Sigmoid colon (tissue), 7 donors: ENCODE results near the gene VBP1. TPM values are rescaled to one million over a fixed set of nuclear protein-coding genes. Genes with fewer than 3 reads are reported as not detected.

Experiments used
- DNase-seq: peaks from one replicate; pipeline ENCODE4 v3.0.0-alpha.2; 2019
- H3K27ac ChIP-seq, 4 donors: fragments of 200-600 bp; sonication (generic); one replicate each; pipeline ENCODE4 v1.5.1; 2016 to 2019; ENCODE audit warnings: mild to moderate bottlenecking in 1 of 4
- H3K27me3 ChIP-seq, 3 donors: fragments of 200-600 bp; sonication (generic); one replicate each; pipeline ENCODE4 v1.5.1; 2019; ENCODE audit warnings: mild to moderate bottlenecking in 1 of 3
- H3K36me3 ChIP-seq, 4 donors: fragments of 200-600 bp; sonication (generic); one replicate each; pipeline ENCODE4 v1.5.1; 2016 to 2019
- H3K4me1 ChIP-seq, 4 donors: fragments of 200-600 bp; sonication (generic); one replicate each; pipeline ENCODE4 v1.5.1; 2017 to 2019
- H3K4me3 ChIP-seq, 4 donors: fragments of 200-600 bp; sonication (generic); one replicate each; pipeline ENCODE4 v1.5.1; 2017 to 2019; ENCODE audit warnings: mild to moderate bottlenecking in 2 of 4, moderate library complexity in 1 of 4
- H3K9me3 ChIP-seq, 4 donors: fragments of 200-600 bp in 3 of 4; sonication (generic) in 3 of 4; one replicate each; pipeline versions ENCODE4 v1.5.1 to v1.6.1; 2013 to 2019
- CTCF ChIP-seq, 4 experiments: fragments of 450-650 bp in 3 of 4; fragments of 200-600 bp in 1 of 4; IDR thresholded peaks; one replicate each; pipeline ENCODE4 v1.5.1; 2016 to 2019; ENCODE audit warnings: antibody characterized with exemption in 4 of 4, mild to moderate bottlenecking in 3 of 4, moderate library complexity in 2 of 4
- EP300 ChIP-seq, 4 donors: sonication (generic); formaldehyde crosslinking; IDR thresholded peaks; one replicate each; pipeline ENCODE4 v1.6.1; 2017; ENCODE audit warnings: antibody characterized with exemption in 4 of 4
- POLR2A ChIP-seq, 2 donors: fragments of 450-650 bp; IDR thresholded peaks; one replicate each; pipeline ENCODE4 v1.6.1; 2016; ENCODE audit warnings: antibody characterized with exemption in 2 of 2, mild to moderate bottlenecking in 2 of 2, moderate library complexity in 2 of 2
- POLR2AphosphoS5 ChIP-seq, 4 donors: sonication (generic); formaldehyde crosslinking; IDR thresholded peaks; one replicate each; pipeline ENCODE4 v1.6.1; 2017; ENCODE audit warnings: antibody characterized with exemption in 4 of 4
- WGBS, 2 donors: extraction: QIAGEN DNeasy Blood & Tissue Kit; methylation state at CpG; one replicate each; pipeline ENCODE4 v1.1.7; 2013; 5-methylcytosine and 5-hydroxymethylcytosine counted together
- intact Hi-C: fragments of 100-400 bp; cut with DNase I; formaldehyde crosslinking; loops from one replicate; pipeline ENCODE4 v1.15.1; 2023
- polyA plus RNA-seq, 3 donors: library from polyadenylated mRNA; stranded (reverse); fragments of 200-250 nt; gene quantifications; one replicate each; pipeline ENCODE4 v1.2.3, GENCODE V29; 2013
- total RNA-seq, 4 donors: library from RNA; depleted of rRNA; stranded (reverse); fragments of >200 nt; gene quantifications; one replicate each; pipeline ENCODE4 v1.1.0, GENCODE V29; 2016
- donor health status: healthy with polysubstance abuse.
- donor health status: Bipolar disorder and iron deficiency.
- donor health status: healthy.

VBP1 gene
- 10 to 100 TPM; 28.8 to 55.6 (median 49.2) TPM for total RNA-seq
- 10 to 100 TPM; 35.0 to 60.1 (median 38.4) TPM for polyA plus RNA-seq

GRCh38 chrX:155216179-155216939 lies at the start of gene VBP1:
TSS of gene VBP1 (plus strand) at chrX:155216460. CDS start at chrX:155216483, 23 bp downstream.
- H3K36me3 ChIP-seq = peaks cover 0 to 5% (median 0%) of the 10 kb centered on the region in 4 donors
- WGBS, 2 donors = 0% methylated on average over 53 of the region's 53 CpGs
- H3K27ac ChIP-seq = peak within 1 kb of the TSS; percentile 89 to 93 (median 90)
- no peaks in the 10 kb centered on the region for H3K27me3 ChIP-seq
- peak; percentile 97 for DNase-seq
- intact Hi-C loops = loop anchor here (10.0 kb wide), 3 partner anchors 142 to 398 kb away; partner anchors contain the start of genes BRCC3, CMC4, MTCP1 and SPRY3
- peak within 1 kb of the TSS; percentile 56 to 75 (median 72) for H3K4me3 ChIP-seq
- no peaks in the 10 kb centered on the region for H3K9me3 ChIP-seq
- TF ChIP-seq POLR2A (IDR thresholded peaks at IDR 0.05) = no peak
- no peak for TF ChIP-seq EP300 (IDR thresholded peaks at IDR 0.05)
- peak; percentile 45 to 61 (median 52) for TF ChIP-seq POLR2AphosphoS5 (IDR thresholded peaks at IDR 0.05)
- peak; percentile 26 to 58 (median 30) for TF ChIP-seq CTCF (IDR thresholded peaks at IDR 0.05)
- peaks cover 0 to 19% (median 8%) of the 10 kb centered on the region in 4 donors for H3K4me1 ChIP-seq

GRCh38 chrX:155169881-155170280 lies 46.4 kb upstream of the VBP1 start:
- Histone ChIP-seq H3K4me1 (no peaks in the 10 kb centered on the region), H3K36me3 (no peaks in the 10 kb centered on the region), H3K4me3 (no peak overlapping the region), H3K9me3 (no peaks in the 10 kb centered on the region), H3K27me3 (no peaks in the 10 kb centered on the region), H3K27ac (no peak overlapping the region)
- TF ChIP-seq POLR2AphosphoS5 (IDR thresholded peaks at IDR 0.05) = no peak
- TF ChIP-seq POLR2A (IDR thresholded peaks at IDR 0.05) = no peak
- TF ChIP-seq CTCF (IDR thresholded peaks at IDR 0.05) = no peak
- TF ChIP-seq EP300 (IDR thresholded peaks at IDR 0.05) = no peak
- 17 to 40% methylated on average over 2 of the region's 2 CpGs for WGBS, 2 donors
- intact Hi-C loops = no loop called here
- DNase-seq = no peak

- no peaks in the 10 kb centered on the region for H3K4me1 ChIP-seq
- intact Hi-C loops = no loop called here
- no peaks in the 10 kb centered on the region for H3K27me3 ChIP-seq
- no peak overlapping the region for H3K4me3 ChIP-seq
- no peaks in the 10 kb centered on the region for H3K36me3 ChIP-seq
- H3K27ac ChIP-seq = no peak overlapping the region
- no peak for TF ChIP-seq CTCF (IDR thresholded peaks at IDR 0.05)
- no peak for TF ChIP-seq POLR2AphosphoS5 (IDR thresholded peaks at IDR 0.05)
- TF ChIP-seq EP300 (IDR thresholded peaks at IDR 0.05) = no peak
- TF ChIP-seq POLR2A (IDR thresholded peaks at IDR 0.05) = no peak
- no peak for DNase-seq
- no peaks in the 10 kb centered on the region for H3K9me3 ChIP-seq
Measured at GRCh38 chrX:155179346-155179997, 36.8 kb upstream of the VBP1 start.

- 50% methylated on average over 5 of the region's 5 CpGs; no CpG with 5 or more reads in 1 of the 2 donors for WGBS, 2 donors
- no peak overlapping the region for H3K4me3 ChIP-seq
- no peaks in the 10 kb centered on the region for H3K27me3 ChIP-seq
- H3K27ac ChIP-seq = no peak overlapping the region
- no peaks in the 10 kb centered on the region for H3K9me3 ChIP-seq
- intact Hi-C loops = no loop called here
- H3K4me1 ChIP-seq = no peaks in the 10 kb centered on the region
- TF ChIP-seq POLR2A (IDR thresholded peaks at IDR 0.05) = no peak
- no peak for TF ChIP-seq CTCF (IDR thresholded peaks at IDR 0.05)
- no peak for TF ChIP-seq POLR2AphosphoS5 (IDR thresholded peaks at IDR 0.05)
- no peak for TF ChIP-seq EP300 (IDR thresholded peaks at IDR 0.05)
- no peaks in the 10 kb centered on the region for H3K36me3 ChIP-seq
- DNase-seq = no peak
Measured at GRCh38 chrX:155188786-155189185, 27.5 kb upstream of the VBP1 start.
